Neural progenitor cell (in vitro differentiated cells): Measurements from ENCODE around the gene ARHGAP42. TPM values are rescaled to one million over a fixed set of nuclear protein-coding genes. Genes with fewer than 3 reads are reported as not detected.
A peak's percentile ranks its signal among the peaks of the same experiment; 100 is the strongest.

ENCODE experiments used
- DNase-seq: peaks from one replicate; pipeline ENCODE4 v3.0.0-alpha.2; 2016; ENCODE audit warnings: low spot score
- H2AFZ ChIP-seq: fragments of 200-600 bp; sonication (generic); replicated peaks from 2 replicates; pipeline ENCODE4 v1.6.1; 2016; ENCODE audit warnings: antibody characterized with exemption
- H3F3A ChIP-seq: fragments of 200-600 bp; sonication (generic); 2 replicates; pipeline ENCODE4 v1.6.1; 2016; ENCODE audit warnings: antibody characterized with exemption, low read depth
- H3K27ac ChIP-seq: fragments of 200-600 bp; sonication (generic); 2 replicates; pipeline ENCODE4 v1.5.1; 2016; ENCODE audit warnings: mild to moderate bottlenecking
- H3K27me3 ChIP-seq: fragments of 200-600 bp; sonication (generic); 2 replicates; pipeline ENCODE4 v1.6.1; 2016; ENCODE audit warnings: mild to moderate bottlenecking, moderate library complexity
- H3K36me3 ChIP-seq: fragments of 200-600 bp; sonication (generic); 2 replicates; pipeline ENCODE4 v1.5.1; 2016
- H3K4me1 ChIP-seq: fragments of 200-600 bp; sonication (generic); 2 replicates; pipeline ENCODE4 v1.6.1; 2016; ENCODE audit warnings: mixed run types
- H3K4me2 ChIP-seq: fragments of 200-600 bp; sonication (generic); 2 replicates; pipeline ENCODE4 v1.6.1; 2016
- H3K4me3 ChIP-seq: fragments of 200-600 bp; sonication (generic); 2 replicates; pipeline ENCODE4 v1.5.1; 2016
- H3K79me2 ChIP-seq: fragments of 200-600 bp; sonication (generic); 2 replicates; pipeline ENCODE4 v1.6.1; 2016; ENCODE audit warnings: low read depth
- H3K9ac ChIP-seq: fragments of 200-600 bp; sonication (generic); 2 replicates; pipeline ENCODE4 v1.6.1; 2016
- H3K9me3 ChIP-seq: fragments of 200-600 bp; sonication (generic); 2 replicates; pipeline ENCODE4 v1.5.1; 2016; ENCODE audit warnings: low read depth
- H4K20me1 ChIP-seq: fragments of 200-600 bp; sonication (generic); 2 replicates; pipeline ENCODE4 v1.6.1; 2016; ENCODE audit warnings: low read depth
- H3K27ac Mint-ChIP-seq: 3 replicates; pipeline ENCODE4 v1.8.0; 2021; ENCODE audit warnings: mixed read lengths
- H3K27me3 Mint-ChIP-seq: 2 replicates; pipeline ENCODE4 v1.8.0; 2022; ENCODE audit warnings: low read depth, mild to moderate bottlenecking, inconsistent platforms, moderate library complexity, mixed read lengths; ENCODE audit not compliant: insufficient read depth
- H3K36me3 Mint-ChIP-seq: 3 replicates; pipeline ENCODE4 v1.8.0; 2021; ENCODE audit warnings: mixed read lengths
- H3K4me1 Mint-ChIP-seq: 3 replicates; pipeline ENCODE4 v1.8.0; 2021; ENCODE audit warnings: mixed read lengths
- H3K4me3 Mint-ChIP-seq: 3 replicates; pipeline ENCODE4 v1.8.0; 2021; ENCODE audit warnings: mild to moderate bottlenecking, moderate library complexity, mixed read lengths
- H3K9me3 Mint-ChIP-seq: 3 replicates; pipeline ENCODE4 v1.8.0; 2020; ENCODE audit warnings: mixed read lengths
- CTCF ChIP-seq: fragments of 200-600 bp; sonication (generic); IDR thresholded peaks from 2 replicates; pipeline ENCODE4 v1.5.1; 2017; ENCODE audit warnings: antibody characterized with exemption, mild to moderate bottlenecking
- EZH2 ChIP-seq: fragments of 200-600 bp; sonication (generic); IDR thresholded peaks from 2 replicates; pipeline ENCODE4 v1.6.1; 2017; ENCODE audit warnings: antibody characterized with exemption, mild to moderate bottlenecking, moderate library complexity
- EZH2phosphoT487 ChIP-seq: fragments of 200-600 bp; sonication (generic); IDR thresholded peaks from 2 replicates; pipeline ENCODE4 v1.6.1; 2017; ENCODE audit warnings: antibody characterized with exemption
- total RNA-seq: library from RNA; depleted of rRNA; stranded (reverse); fragments of >200 nt; gene quantifications from 2 replicates; pipeline ENCODE4 v1.2.3, GENCODE V29; 2015; ENCODE audit warnings: low replicate concordance

The ARHGAP42 gene
- total RNA-seq, 1 donor from 2014 or later: 31.0 TPM

- no peak overlapping the region for H3K9ac ChIP-seq
- H3K27ac ChIP-seq: no peak overlapping the region
- Mint-ChIP-seq H3K4me1 (peaks cover 10% of the 10 kb centered on the region), H3K27ac (no peak overlapping the region), H3K9me3 (no peaks in the 10 kb centered on the region), H3K36me3 (no peaks in the 10 kb centered on the region), H3K27me3 (no peaks in the 10 kb centered on the region), H3K4me3 (no peak overlapping the region)
- no peak for DNase-seq
- H2AFZ ChIP-seq: no peak overlapping the region
- H4K20me1 ChIP-seq: no peaks in the 10 kb centered on the region
- TF ChIP-seq CTCF (no peak), EZH2phosphoT487 (no peak), EZH2 (no peak)
- H3K4me1 ChIP-seq: peaks cover 7% of the 10 kb centered on the region
- H3K27me3 ChIP-seq: no peaks in the 10 kb centered on the region
- H3K79me2 ChIP-seq: no peaks in the 10 kb centered on the region
- no peak overlapping the region for H3K4me2 ChIP-seq
- no peaks in the 10 kb centered on the region for H3F3A ChIP-seq
- no peaks in the 10 kb centered on the region for H3K36me3 ChIP-seq
- no peaks in the 10 kb centered on the region for H3K9me3 ChIP-seq
- no peak overlapping the region for H3K4me3 ChIP-seq
Observed at GRCh38 chr11:100940111-100940510, 253.0 kb downstream of the ARHGAP42 start.

- peaks cover 10% of the 10 kb centered on the region for H3K4me1 Mint-ChIP-seq
- TF ChIP-seq EZH2phosphoT487 (no peak), EZH2 (no peak), CTCF (no peak)
Observed at GRCh38 chr11:100941033-100941432, 253.9 kb downstream of the ARHGAP42 start.

GRCh38 chr11:100942016-100942415 lies 254.9 kb downstream of the ARHGAP42 start:
- H3K27ac Mint-ChIP-seq: no peak overlapping the region
- H3K4me3 ChIP-seq: no peak overlapping the region

More at GRCh38 chr11:100941033-100941432, 253.9 kb downstream of the ARHGAP42 start:
- Histone ChIP-seq H3F3A (no peaks in the 10 kb centered on the region), H3K4me2 (no peak overlapping the region), H3K4me1 (peaks cover 7% of the 10 kb centered on the region), H3K36me3 (no peaks in the 10 kb centered on the region), H3K9me3 (no peaks in the 10 kb centered on the region), H2AFZ (no peak overlapping the region), H3K27ac (no peak overlapping the region), H3K9ac (no peak overlapping the region), H3K4me3 (no peak overlapping the region), H3K27me3 (no peaks in the 10 kb centered on the region), H4K20me1 (no peaks in the 10 kb centered on the region), H3K79me2 (no peaks in the 10 kb centered on the region)
- peak; percentile 29 for DNase-seq
- H3K27ac Mint-ChIP-seq: no peak overlapping the region
- no peak overlapping the region for H3K4me3 Mint-ChIP-seq
- no peaks in the 10 kb centered on the region for H3K36me3 Mint-ChIP-seq
- no peaks in the 10 kb centered on the region for H3K9me3 Mint-ChIP-seq
- no peaks in the 10 kb centered on the region for H3K27me3 Mint-ChIP-seq

GRCh38 chr11:100948936-100949335 lies 261.8 kb downstream of the ARHGAP42 start:
- no peaks in the 10 kb centered on the region for H3K27me3 Mint-ChIP-seq

More at GRCh38 chr11:100942016-100942415, 254.9 kb downstream of the ARHGAP42 start:
- Histone ChIP-seq H3K79me2 (no peaks in the 10 kb centered on the region), H3K4me1 (peaks cover 7% of the 10 kb centered on the region), H3F3A (no peaks in the 10 kb centered on the region), H3K9me3 (no peaks in the 10 kb centered on the region), H4K20me1 (no peaks in the 10 kb centered on the region), H3K9ac (no peak overlapping the region), H2AFZ (no peak overlapping the region), H3K27me3 (no peaks in the 10 kb centered on the region), H3K4me2 (no peak overlapping the region), H3K27ac (no peak overlapping the region), H3K36me3 (no peaks in the 10 kb centered on the region)
- no peak for DNase-seq
- no peak overlapping the region for H3K4me3 Mint-ChIP-seq
- H3K27me3 Mint-ChIP-seq: no peaks in the 10 kb centered on the region
- no peaks in the 10 kb centered on the region for H3K36me3 Mint-ChIP-seq
- H3K9me3 Mint-ChIP-seq: no peaks in the 10 kb centered on the region
- no peak for TF ChIP-seq EZH2
- peaks cover 10% of the 10 kb centered on the region for H3K4me1 Mint-ChIP-seq

More at GRCh38 chr11:100948936-100949335, 261.8 kb downstream of the ARHGAP42 start:
- DNase-seq: no peak
- no peaks in the 10 kb centered on the region for H3K4me1 ChIP-seq
- no peaks in the 10 kb centered on the region for H3F3A ChIP-seq
- no peak overlapping the region for H3K4me3 Mint-ChIP-seq
- TF ChIP-seq EZH2: no peak
- TF ChIP-seq EZH2phosphoT487: no peak
- no peak for TF ChIP-seq CTCF
- H3K4me3 ChIP-seq: no peak overlapping the region
- H3K79me2 ChIP-seq: no peaks in the 10 kb centered on the region
- H3K4me1 Mint-ChIP-seq: no peaks in the 10 kb centered on the region
- no peak overlapping the region for H3K27ac ChIP-seq
- H3K27ac Mint-ChIP-seq: no peak overlapping the region
- H4K20me1 ChIP-seq: no peaks in the 10 kb centered on the region
- H3K27me3 ChIP-seq: no peaks in the 10 kb centered on the region
- H3K9me3 ChIP-seq: no peaks in the 10 kb centered on the region
- no peak overlapping the region for H2AFZ ChIP-seq
- H3K9me3 Mint-ChIP-seq: no peaks in the 10 kb centered on the region
- H3K4me2 ChIP-seq: no peak overlapping the region
- no peaks in the 10 kb centered on the region for H3K36me3 ChIP-seq
- no peak overlapping the region for H3K9ac ChIP-seq
- no peaks in the 10 kb centered on the region for H3K36me3 Mint-ChIP-seq
